HG02763 (cell line): ENCODE data around the gene OFD1.
"Not testable (repeated sequence)": the region's sequence is repeated elsewhere in the genome, so short reads cannot be mapped to it uniquely, and the experiment has no call there.

Experiments
- ATAC-seq: cut with Tn5 transposase; IDR thresholded peaks from one replicate; pipeline ENCODE4 v1.9.1; 2021; ENCODE audit warnings: mild to moderate bottlenecking, moderate library complexity; ENCODE audit not compliant: unreplicated experiment

The OFD1 gene

GRCh38 chrX:13700380-13700779 is 34.2 kb upstream of the OFD1 start:
- ATAC-seq = no peak

- ATAC-seq = no peak
Measured at GRCh38 chrX:13702111-13702789, 32.3 kb upstream of the OFD1 start.

GRCh38 chrX:13703135-13703534 is 31.4 kb upstream of the OFD1 start:
- ATAC-seq = no peak

GRCh38 chrX:13703589-13703988 is 31.0 kb upstream of the OFD1 start:
- no peak for ATAC-seq

- ATAC-seq = no peak
Measured at GRCh38 chrX:13711141-13711540, 23.4 kb upstream of the OFD1 start.

GRCh38 chrX:13716455-13716854 is 18.1 kb upstream of the OFD1 start:
- ATAC-seq = no peak

GRCh38 chrX:13716905-13717304 is 17.6 kb upstream of the OFD1 start:
- no peak for ATAC-seq

GRCh38 chrX:13717700-13718472 is 16.7 kb upstream of the OFD1 start:
- no peak for ATAC-seq

GRCh38 chrX:13719192-13719856 is 15.2 kb upstream of the OFD1 start:
- ATAC-seq = no peak

GRCh38 chrX:13721371-13721770 is 13.2 kb upstream of the OFD1 start:
- no peak for ATAC-seq

GRCh38 chrX:13721819-13722519 is 12.6 kb upstream of the OFD1 start:
- no peak for ATAC-seq

GRCh38 chrX:13724878-13725277 is 9.7 kb upstream of the OFD1 start:
- not testable (repeated sequence) for ATAC-seq

GRCh38 chrX:13726583-13726982 is 8.0 kb upstream of the OFD1 start:
- not testable (repeated sequence) for ATAC-seq

- ATAC-seq = not testable (repeated sequence)
Measured at GRCh38 chrX:13730523-13730922, 4.0 kb upstream of the OFD1 start.

- no peak for ATAC-seq
Measured at GRCh38 chrX:13732246-13733067, 2.1 kb upstream of the OFD1 start.

- ATAC-seq = no peak
Measured at GRCh38 chrX:13733506-13733905, 1.0 kb upstream of the OFD1 start.

- no peak for ATAC-seq
Measured at GRCh38 chrX:13741695-13742094, 7.1 kb downstream of the OFD1 start.

- peak; percentile 94 for ATAC-seq
Measured at GRCh38 chrX:13742397-13743176, 8.0 kb downstream of the OFD1 start.

- ATAC-seq = no peak
Measured at GRCh38 chrX:13747836-13748235, 13.3 kb downstream of the OFD1 start.

- ATAC-seq = no peak
Measured at GRCh38 chrX:13748486-13748885, 13.9 kb downstream of the OFD1 start.
